AG04450 (cell line): ENCODE measurements around the gene PSMD13. TPM values are rescaled to one million over a fixed set of nuclear protein-coding genes. Genes with fewer than 3 reads are reported as not detected.

ENCODE experiments used
- CTCF ChIA-PET: fragments of 300-600, 350-600 bp; formaldehyde crosslinking; extraction: SDS; loops from one replicate; lab custom pipeline; 2022; ENCODE audit warnings: antibody characterized with exemption, inconsistent platforms; lab: Charles Lee
- POLR2A ChIA-PET: fragments of 350-600 bp; formaldehyde crosslinking; extraction: SDS; loops from one replicate; lab custom pipeline; 2021; ENCODE audit warnings: antibody characterized with exemption, inconsistent platforms; lab: Yijun Ruan, JAX
- DNase-seq: peaks from one replicate; pipeline ENCODE4 v3.0.0-alpha.2; 2011; ENCODE audit warnings: low read depth, low spot score
- H3K27ac ChIP-seq: one replicate; pipeline ENCODE4 v1.5.1; 2012; ENCODE audit warnings: low read depth, low read length, control low read depth
- H3K27me3 ChIP-seq: one replicate; pipeline ENCODE4 v1.6.0; 2012; ENCODE audit warnings: low read length; ENCODE audit not compliant: control insufficient read depth, insufficient read depth
- H3K4me3 ChIP-seq: 2 replicates; pipeline ENCODE4 v1.5.1; 2011; ENCODE audit warnings: mild to moderate bottlenecking, low read depth, low read length, control low read depth
- H3K9me3 ChIP-seq: 2 replicates; pipeline ENCODE4 v1.5.1; 2012; ENCODE audit warnings: low read length; ENCODE audit not compliant: control insufficient read depth, insufficient read depth
- polyA plus RNA-seq: library from polyadenylated mRNA; depleted of rRNA; stranded (reverse); fragments of >200 nt; gene quantifications from 2 replicates; pipeline ENCODE4 v1.2.3, GENCODE V29; 2011
- TF ChIP-seq, protein P1 (sequence below): IDR thresholded peaks from 2 replicates; pipeline ENCODE4 v1.5.1; 2011; ENCODE audit warnings: low read depth, low read length, control low read depth, inconsistent platforms

Gene PSMD13
- polyA plus RNA-seq, 1 experiment: 148 TPM

DNA sequence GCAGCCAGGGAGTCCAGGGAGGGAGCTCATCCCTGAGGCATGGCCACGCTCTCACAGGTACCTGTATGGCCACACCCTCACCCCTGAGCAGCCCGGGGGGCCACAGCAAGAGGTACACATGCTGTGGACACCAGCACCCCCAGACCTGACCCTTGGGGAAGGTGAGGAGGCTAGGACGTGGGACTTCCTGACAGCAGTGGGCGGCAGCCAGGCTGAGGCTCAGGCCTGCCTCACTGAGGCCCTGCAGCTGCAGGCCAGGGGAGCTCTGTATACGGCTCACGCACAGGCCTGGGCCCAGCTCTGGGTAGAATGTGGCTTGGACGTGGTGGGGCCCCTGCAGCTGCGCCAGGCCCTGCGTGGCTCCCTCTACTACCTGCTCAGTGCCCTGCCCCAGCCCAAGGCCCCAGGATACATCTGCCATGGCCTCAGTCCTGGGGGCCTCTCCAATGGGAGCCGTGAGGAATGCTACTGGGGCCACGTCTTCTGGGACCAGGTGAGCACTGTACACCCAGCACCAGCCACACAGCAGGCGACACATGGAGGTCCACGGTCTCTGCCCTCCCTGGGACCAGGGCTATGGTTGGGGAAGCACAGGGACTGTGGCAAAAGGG, 54.0 kb downstream of the PSMD13 start:
- CTCF ChIA-PET: no interaction called here
- no peak overlapping the region for H3K27ac ChIP-seq
- POLR2A ChIA-PET: interaction anchor here (0.5 kb wide), 1 partner anchor 46 kb away, joined by 7 read pairs; no protein-coding TSS in a partner anchor
- TF ChIP-seq, protein P1, sequence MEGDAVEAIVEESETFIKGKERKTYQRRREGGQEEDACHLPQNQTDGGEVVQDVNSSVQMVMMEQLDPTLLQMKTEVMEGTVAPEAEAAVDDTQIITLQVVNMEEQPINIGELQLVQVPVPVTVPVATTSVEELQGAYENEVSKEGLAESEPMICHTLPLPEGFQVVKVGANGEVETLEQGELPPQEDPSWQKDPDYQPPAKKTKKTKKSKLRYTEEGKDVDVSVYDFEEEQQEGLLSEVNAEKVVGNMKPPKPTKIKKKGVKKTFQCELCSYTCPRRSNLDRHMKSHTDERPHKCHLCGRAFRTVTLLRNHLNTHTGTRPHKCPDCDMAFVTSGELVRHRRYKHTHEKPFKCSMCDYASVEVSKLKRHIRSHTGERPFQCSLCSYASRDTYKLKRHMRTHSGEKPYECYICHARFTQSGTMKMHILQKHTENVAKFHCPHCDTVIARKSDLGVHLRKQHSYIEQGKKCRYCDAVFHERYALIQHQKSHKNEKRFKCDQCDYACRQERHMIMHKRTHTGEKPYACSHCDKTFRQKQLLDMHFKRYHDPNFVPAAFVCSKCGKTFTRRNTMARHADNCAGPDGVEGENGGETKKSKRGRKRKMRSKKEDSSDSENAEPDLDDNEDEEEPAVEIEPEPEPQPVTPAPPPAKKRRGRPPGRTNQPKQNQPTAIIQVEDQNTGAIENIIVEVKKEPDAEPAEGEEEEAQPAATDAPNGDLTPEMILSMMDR: no peak
- H3K4me3 ChIP-seq: no peak overlapping the region
- H3K27me3 ChIP-seq: peaks cover 17% of the 10 kb centered on the region
- H3K9me3 ChIP-seq: no peaks in the 10 kb centered on the region; the same call in 1 of the 2 replicates
- no peak for DNase-seq

GRCh38 chr11:291281-292210, 54.8 kb downstream of the PSMD13 start:
- no peak for DNase-seq
- Histone ChIP-seq H3K9me3 (no peaks in the 10 kb centered on the region; the same call in 1 of the 2 replicates), H3K27me3 (peaks cover 15% of the 10 kb centered on the region), H3K27ac (no peak overlapping the region), H3K4me3 (no peak overlapping the region)
- POLR2A ChIA-PET: interaction anchor here (0.5 kb wide), 1 partner anchor 47 kb away, joined by 7 read pairs; no protein-coding TSS in a partner anchor
- TF ChIP-seq, protein P1: no peak
- CTCF ChIA-PET: no interaction called here

DNA sequence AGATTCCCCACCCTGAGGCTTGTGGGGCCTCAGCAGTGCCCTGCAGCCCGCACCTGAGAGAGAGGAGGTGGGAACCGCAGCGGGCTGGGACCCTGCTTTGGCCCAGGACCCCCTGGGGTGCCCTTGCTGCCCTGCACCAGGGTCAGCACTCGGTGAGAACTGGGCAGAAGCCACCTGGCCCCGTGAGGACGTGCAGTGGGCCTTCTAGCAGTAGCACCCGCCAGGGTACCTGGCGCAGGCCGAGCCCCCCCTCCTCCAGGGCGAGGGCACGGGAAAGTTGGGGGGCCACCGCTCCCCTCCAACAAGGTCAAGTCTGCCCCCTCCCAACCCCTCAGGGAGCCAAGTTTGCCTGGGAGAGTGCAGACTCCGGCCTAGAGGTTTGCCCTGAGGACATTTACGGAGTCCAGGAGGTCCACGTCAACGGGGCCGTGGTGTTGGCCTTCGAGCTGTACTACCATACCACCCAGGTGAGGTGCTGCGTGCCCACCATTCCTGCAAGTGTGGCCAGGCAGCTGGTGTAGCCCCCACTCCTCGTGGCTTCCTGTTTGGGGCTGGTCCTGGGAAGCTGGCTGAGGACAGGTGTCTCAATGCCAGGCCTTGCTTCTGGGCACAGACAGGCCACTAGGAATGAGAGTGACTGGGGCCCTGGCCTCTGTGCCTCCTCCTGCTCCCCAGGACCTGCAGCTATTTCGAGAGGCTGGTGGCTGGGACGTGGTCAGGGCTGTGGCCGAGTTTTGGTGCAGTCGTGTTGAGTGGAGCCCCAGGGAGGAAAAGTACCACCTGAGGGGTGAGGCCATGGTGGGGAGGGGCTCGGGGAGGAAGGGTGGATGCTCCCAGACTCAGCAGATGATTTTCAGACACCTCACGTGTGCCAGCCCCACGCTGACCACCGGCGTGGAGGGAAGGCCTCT, 55.7 kb downstream of the PSMD13 start:
- Histone ChIP-seq H3K27ac (no peak overlapping the region), H3K9me3 (no peaks in the 10 kb centered on the region; the same call in 1 of the 2 replicates), H3K27me3 (peaks cover 10% of the 10 kb centered on the region), H3K4me3 (no peak overlapping the region)
- CTCF ChIA-PET: no interaction called here
- POLR2A ChIA-PET: no interaction called here
- TF ChIP-seq, protein P1: no peak
- DNase-seq: no peak

- no peak overlapping the region for H3K27ac ChIP-seq
- DNase-seq: no peak
- H3K9me3 ChIP-seq: no peaks in the 10 kb centered on the region; the same call in 1 of the 2 replicates
- CTCF ChIA-PET: no interaction called here
- TF ChIP-seq, protein P1: no peak
- H3K4me3 ChIP-seq: no peak overlapping the region
- H3K27me3 ChIP-seq: peaks cover under 1% of the 10 kb centered on the region
- POLR2A ChIA-PET: no interaction called here
These were observed 56.6 kb downstream of the PSMD13 start for GRCh38 chr11:293271-293851.
